Measurements from ENCODE around the gene CCT4.
"Not testable (repeated sequence)": the region's sequence is repeated elsewhere in the genome, so short reads cannot be mapped to it uniquely, and the experiment has no call there.

The CCT4 gene, protein sequence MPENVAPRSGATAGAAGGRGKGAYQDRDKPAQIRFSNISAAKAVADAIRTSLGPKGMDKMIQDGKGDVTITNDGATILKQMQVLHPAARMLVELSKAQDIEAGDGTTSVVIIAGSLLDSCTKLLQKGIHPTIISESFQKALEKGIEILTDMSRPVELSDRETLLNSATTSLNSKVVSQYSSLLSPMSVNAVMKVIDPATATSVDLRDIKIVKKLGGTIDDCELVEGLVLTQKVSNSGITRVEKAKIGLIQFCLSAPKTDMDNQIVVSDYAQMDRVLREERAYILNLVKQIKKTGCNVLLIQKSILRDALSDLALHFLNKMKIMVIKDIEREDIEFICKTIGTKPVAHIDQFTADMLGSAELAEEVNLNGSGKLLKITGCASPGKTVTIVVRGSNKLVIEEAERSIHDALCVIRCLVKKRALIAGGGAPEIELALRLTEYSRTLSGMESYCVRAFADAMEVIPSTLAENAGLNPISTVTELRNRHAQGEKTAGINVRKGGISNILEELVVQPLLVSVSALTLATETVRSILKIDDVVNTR

GRCh38 chr2:61888267-61889055, at the start of gene CCT4:
TSS of gene CCT4 (minus strand) at chr2:61888656. CDS start at chr2:61888507, 149 bp downstream.
- Histone ChIP-seq H3K4me3 (ENCODE audit: low read depth in 1 of 2, low read length in 2 of 2) (peak within 1 kb of the TSS; percentile 97 to 100), H3K27me3 (ENCODE audit: low read depth, low read length) (no peaks in the 10 kb centered on the region), H3K36me3 (ENCODE audit: control insufficient read depth in 1 of 2, insufficient read depth in 2 of 2, low read length in 2 of 2) (peaks cover 6 to 9% of the 10 kb centered on the region in 2 donors), H3K4me1 (ENCODE audit: control insufficient read depth in 1 of 2, insufficient read depth in 2 of 2, low read length in 2 of 2) (peaks cover 0 to 25% of the 10 kb centered on the region in 2 donors), H3K9me3 (ENCODE audit: control insufficient read depth in 1 of 2, low read length in 2 of 2) (no peaks in the 10 kb centered on the region), H3K27ac (ENCODE audit: low read length) (peak within 1 kb of the TSS; percentile 99)

DNA sequence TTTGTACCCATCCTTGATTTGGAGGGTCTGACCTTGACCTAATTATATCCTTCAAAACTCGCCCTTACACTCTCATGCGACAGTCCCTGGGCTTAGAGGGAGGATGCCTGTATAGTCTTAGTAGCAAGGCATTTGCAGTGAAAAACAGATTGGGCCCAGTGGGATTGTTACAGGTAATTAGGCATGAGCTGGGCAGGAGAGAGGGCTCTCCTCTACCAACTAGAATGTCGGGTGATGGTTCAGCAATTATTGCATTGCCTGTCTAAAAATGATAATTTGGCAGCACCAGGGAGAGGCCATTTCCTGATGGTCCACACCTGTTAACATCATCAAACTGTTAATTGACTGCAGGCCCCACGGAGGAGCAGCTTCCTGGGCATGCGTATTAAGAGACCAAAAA, 49.4 kb upstream of the CCT4 start:
- H3K27me3 ChIP-seq (ENCODE audit: low read depth, low read length) = no peaks in the 10 kb centered on the region
- peaks cover 0 to 4% of the 10 kb centered on the region in 2 donors for H3K36me3 ChIP-seq (ENCODE audit: control insufficient read depth in 1 of 2, insufficient read depth in 2 of 2, low read length in 2 of 2)
- H3K4me1 ChIP-seq (ENCODE audit: control insufficient read depth in 1 of 2, insufficient read depth in 2 of 2, low read length in 2 of 2) = no peaks in the 10 kb centered on the region
- H3K9me3 ChIP-seq (ENCODE audit: control insufficient read depth in 1 of 2, low read length in 2 of 2) = no peaks in the 10 kb centered on the region
- no peak overlapping the region for H3K4me3 ChIP-seq (ENCODE audit: low read depth in 1 of 2, low read length in 2 of 2)
- H3K27ac ChIP-seq (ENCODE audit: low read length) = no peak overlapping the region

- Histone ChIP-seq H3K27me3 (ENCODE audit: low read depth, low read length) (no peaks in the 10 kb centered on the region), H3K36me3 (ENCODE audit: control insufficient read depth in 1 of 2, insufficient read depth in 2 of 2, low read length in 2 of 2) (peaks cover 3 to 5% of the 10 kb centered on the region in 2 donors), H3K27ac (ENCODE audit: low read length) (no peak overlapping the region), H3K9me3 (ENCODE audit: control insufficient read depth in 1 of 2, low read length in 2 of 2) (peaks cover 0 to 2% of the 10 kb centered on the region in 2 donors), H3K4me3 (ENCODE audit: low read depth in 1 of 2, low read length in 2 of 2) (no peak overlapping the region), H3K4me1 (ENCODE audit: control insufficient read depth in 1 of 2, insufficient read depth in 2 of 2, low read length in 2 of 2) (no peaks in the 10 kb centered on the region)
Observed at GRCh38 chr2:61937098-61937497, 48.6 kb upstream of the CCT4 start.

DNA sequence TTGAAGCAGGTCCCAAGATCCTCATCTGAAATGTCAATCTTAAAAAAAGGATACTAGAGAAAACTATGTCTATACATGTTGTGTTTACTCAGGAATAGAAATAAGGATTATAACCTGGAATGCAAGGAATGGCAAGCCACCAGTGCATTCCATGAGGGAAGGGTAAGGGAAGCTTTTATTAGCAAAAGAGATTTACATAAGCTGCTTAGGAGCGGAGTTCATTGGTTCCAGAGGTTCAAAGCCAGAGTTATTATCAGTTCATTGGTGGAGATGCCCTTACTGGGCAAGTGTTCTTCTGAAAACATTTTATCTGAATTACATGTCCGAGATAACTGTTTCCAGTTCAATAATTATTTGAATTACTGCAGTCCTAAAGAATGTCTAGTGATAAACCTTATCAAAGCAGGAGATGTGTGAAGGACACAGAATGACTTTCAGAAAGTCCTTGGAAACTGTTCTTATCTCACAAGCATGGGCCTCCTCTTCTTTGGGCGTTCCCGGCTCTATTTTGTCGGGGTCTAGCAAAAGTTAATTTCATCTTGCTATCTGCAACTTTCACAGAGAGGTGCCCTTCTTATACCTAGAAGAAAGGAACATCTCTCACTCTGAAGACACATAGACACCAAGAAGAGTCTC, 40.5 kb upstream of the CCT4 start:
- no peak overlapping the region for H3K4me3 ChIP-seq (ENCODE audit: low read depth in 1 of 2, low read length in 2 of 2)
- H3K4me1 ChIP-seq (ENCODE audit: control insufficient read depth in 1 of 2, insufficient read depth in 2 of 2, low read length in 2 of 2) = no peaks in the 10 kb centered on the region
- H3K9me3 ChIP-seq (ENCODE audit: control insufficient read depth in 1 of 2, low read length in 2 of 2) = peaks cover 0 to 2% of the 10 kb centered on the region in 2 donors
- peaks cover 3 to 5% of the 10 kb centered on the region in 2 donors for H3K36me3 ChIP-seq (ENCODE audit: control insufficient read depth in 1 of 2, insufficient read depth in 2 of 2, low read length in 2 of 2)
- H3K27ac ChIP-seq (ENCODE audit: low read length) = no peak overlapping the region
- no peaks in the 10 kb centered on the region for H3K27me3 ChIP-seq (ENCODE audit: low read depth, low read length)

DNA sequence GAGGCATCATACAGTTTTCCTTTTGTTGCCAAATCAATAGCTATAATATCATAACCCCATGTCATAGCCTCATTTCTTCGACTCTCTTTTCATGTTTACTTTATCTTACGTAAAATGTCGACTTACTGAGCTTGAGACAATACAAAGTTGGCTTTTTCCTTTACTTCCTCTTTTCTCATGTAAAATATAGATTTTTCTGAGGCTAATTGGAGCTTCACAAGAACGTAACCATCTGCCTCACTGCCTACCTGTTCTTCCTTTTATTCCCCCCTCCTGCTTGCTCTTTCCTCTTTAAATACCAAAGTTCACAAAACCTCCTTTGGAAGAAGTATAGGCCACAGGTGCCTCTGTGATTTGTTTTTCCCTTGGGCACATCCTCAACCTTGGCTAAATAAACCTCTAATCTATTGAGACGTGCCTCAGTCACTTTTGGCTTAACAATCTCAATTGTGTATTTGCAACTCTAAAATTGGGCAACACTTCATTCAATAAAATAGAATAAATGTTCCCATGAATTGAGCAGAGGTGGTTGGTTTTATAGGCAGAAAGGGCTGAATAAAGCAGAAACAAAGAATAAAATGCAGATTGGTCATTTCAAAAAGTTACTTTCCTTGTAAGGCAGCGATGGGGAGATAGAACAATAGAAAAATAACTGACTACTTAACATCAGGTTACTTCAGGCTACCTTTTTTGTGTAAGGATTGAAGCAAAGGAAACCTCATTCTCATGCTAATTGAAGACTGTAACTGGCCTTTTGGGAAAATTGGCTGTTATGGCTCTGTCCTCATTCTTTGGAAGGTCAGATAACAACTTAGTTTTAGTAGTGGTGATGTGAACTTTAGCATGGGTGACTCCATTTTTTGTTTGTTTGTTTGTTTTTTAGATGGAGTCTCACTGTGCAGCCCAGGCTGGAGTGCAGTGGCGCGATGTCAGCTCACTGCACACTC, 38.3 kb upstream of the CCT4 start:
- Histone ChIP-seq H3K27me3 (ENCODE audit: low read depth, low read length) (no peaks in the 10 kb centered on the region), H3K36me3 (ENCODE audit: control insufficient read depth in 1 of 2, insufficient read depth in 2 of 2, low read length in 2 of 2) (no peaks in the 10 kb centered on the region), H3K4me3 (ENCODE audit: low read depth in 1 of 2, low read length in 2 of 2) (no peak overlapping the region), H3K4me1 (ENCODE audit: control insufficient read depth in 1 of 2, insufficient read depth in 2 of 2, low read length in 2 of 2) (no peaks in the 10 kb centered on the region), H3K9me3 (ENCODE audit: control insufficient read depth in 1 of 2, low read length in 2 of 2) (no peaks in the 10 kb centered on the region), H3K27ac (ENCODE audit: low read length) (no peak overlapping the region)

DNA sequence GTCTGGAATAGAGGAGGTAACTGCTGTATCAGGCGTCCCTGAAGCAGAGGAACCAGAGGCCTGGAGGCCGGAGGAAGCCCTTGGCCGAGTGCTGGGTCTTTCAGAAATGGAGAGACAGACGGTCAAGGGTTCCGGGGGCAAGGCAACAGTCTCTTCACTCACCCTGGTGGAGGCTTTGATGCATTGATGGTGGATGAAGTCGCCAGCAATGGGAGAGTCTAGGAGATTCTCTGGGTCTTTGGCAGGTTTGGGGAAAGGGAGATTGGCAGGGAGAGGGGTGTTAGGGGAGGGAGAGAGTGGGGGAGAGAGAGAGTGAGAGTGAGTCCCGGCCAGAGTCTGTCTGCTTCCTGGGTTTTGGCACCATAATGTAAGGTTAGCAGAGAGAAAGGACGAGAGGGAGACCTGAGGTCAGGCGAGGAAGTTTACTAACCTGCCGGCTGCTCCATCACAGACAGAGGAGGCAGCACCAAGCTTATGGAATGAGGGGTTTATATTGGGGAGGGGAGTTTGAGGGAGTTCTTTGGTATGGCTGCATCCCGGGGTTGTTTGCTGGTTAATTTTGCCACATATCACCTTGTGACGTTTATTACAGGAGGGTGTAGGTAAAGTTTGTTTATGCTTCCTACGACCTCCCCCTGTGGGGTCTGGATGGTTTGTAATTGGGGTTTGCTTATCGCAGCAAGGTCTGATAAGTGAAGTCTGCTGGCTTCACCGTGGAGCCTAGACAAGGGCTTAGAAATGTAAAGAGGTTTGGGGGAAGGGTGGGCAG, 36.6 kb upstream of the CCT4 start:
- Histone ChIP-seq H3K27ac (ENCODE audit: low read length) (no peak overlapping the region), H3K4me3 (ENCODE audit: low read depth in 1 of 2, low read length in 2 of 2) (no peak overlapping the region), H3K4me1 (ENCODE audit: control insufficient read depth in 1 of 2, insufficient read depth in 2 of 2, low read length in 2 of 2) (peaks cover 0 to 4% of the 10 kb centered on the region in 2 donors), H3K36me3 (ENCODE audit: control insufficient read depth in 1 of 2, insufficient read depth in 2 of 2, low read length in 2 of 2) (no peaks in the 10 kb centered on the region), H3K9me3 (ENCODE audit: control insufficient read depth in 1 of 2, low read length in 2 of 2) (no peaks in the 10 kb centered on the region), H3K27me3 (ENCODE audit: low read depth, low read length) (no peaks in the 10 kb centered on the region)

GRCh38 chr2:61922714-61923113, 34.3 kb upstream of the CCT4 start:
- H3K27ac ChIP-seq (ENCODE audit: low read length) = no peak overlapping the region
- no peaks in the 10 kb centered on the region for H3K9me3 ChIP-seq (ENCODE audit: control insufficient read depth in 1 of 2, low read length in 2 of 2)
- H3K4me1 ChIP-seq (ENCODE audit: control insufficient read depth in 1 of 2, insufficient read depth in 2 of 2, low read length in 2 of 2) = peaks cover 0 to 8% of the 10 kb centered on the region in 2 donors
- H3K27me3 ChIP-seq (ENCODE audit: low read depth, low read length) = no peaks in the 10 kb centered on the region
- H3K4me3 ChIP-seq (ENCODE audit: low read depth in 1 of 2, low read length in 2 of 2) = no peak overlapping the region
- H3K36me3 ChIP-seq (ENCODE audit: control insufficient read depth in 1 of 2, insufficient read depth in 2 of 2, low read length in 2 of 2) = no peaks in the 10 kb centered on the region

DNA sequence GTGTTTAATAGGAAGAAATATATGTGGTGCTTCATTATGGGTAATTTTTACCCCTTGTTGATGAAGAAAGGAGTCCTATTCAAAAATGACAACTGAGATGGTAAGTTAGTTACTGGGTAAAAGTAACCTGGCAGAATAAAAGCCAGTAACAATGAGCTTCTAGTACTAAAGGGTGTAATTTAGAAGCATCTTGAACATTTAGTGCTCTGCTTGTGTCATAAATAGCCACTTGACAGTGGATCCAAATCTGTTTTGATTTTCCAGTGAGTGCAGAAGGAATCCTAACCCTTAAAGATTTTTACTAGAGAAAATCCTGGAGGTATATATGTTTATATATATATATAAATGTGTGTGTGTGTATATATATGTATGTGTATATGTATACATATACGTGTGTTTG, 32.1 kb upstream of the CCT4 start:
- Histone ChIP-seq H3K9me3 (ENCODE audit: control insufficient read depth in 1 of 2, low read length in 2 of 2) (no peaks in the 10 kb centered on the region), H3K27me3 (ENCODE audit: low read depth, low read length) (no peaks in the 10 kb centered on the region), H3K4me3 (ENCODE audit: low read depth in 1 of 2, low read length in 2 of 2) (no peak overlapping the region), H3K27ac (ENCODE audit: low read length) (no peak overlapping the region), H3K4me1 (ENCODE audit: control insufficient read depth in 1 of 2, insufficient read depth in 2 of 2, low read length in 2 of 2) (peaks cover 0 to 8% of the 10 kb centered on the region in 2 donors), H3K36me3 (ENCODE audit: control insufficient read depth in 1 of 2, insufficient read depth in 2 of 2, low read length in 2 of 2) (no peaks in the 10 kb centered on the region)

DNA sequence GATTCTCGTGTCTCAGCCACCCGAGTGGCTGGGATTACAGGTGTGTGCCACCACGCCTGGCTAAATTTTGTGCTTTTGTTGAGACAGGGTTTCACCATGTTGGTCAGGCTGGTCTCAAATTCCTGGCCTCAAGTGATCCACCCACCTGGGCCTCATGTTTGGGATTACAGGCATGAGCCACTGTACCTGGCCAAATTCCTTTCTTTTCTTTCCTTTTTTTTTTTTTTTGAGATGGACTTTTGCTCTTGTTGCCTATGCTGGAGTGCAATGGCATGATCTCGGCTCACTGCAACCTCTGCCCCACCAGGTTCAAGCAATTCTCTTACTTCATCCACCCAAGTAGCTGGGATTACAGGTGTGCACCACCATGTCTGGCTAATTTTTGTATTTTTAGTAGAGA, 26.3 kb upstream of the CCT4 start:
- H3K27me3 ChIP-seq (ENCODE audit: low read depth, low read length) = not testable (repeated sequence)

GRCh38 chr2:61911510-61911909, 23.1 kb upstream of the CCT4 start:
- no peak overlapping the region for H3K27ac ChIP-seq (ENCODE audit: low read length)
- H3K36me3 ChIP-seq (ENCODE audit: control insufficient read depth in 1 of 2, insufficient read depth in 2 of 2, low read length in 2 of 2) = no peaks in the 10 kb centered on the region
- no peak overlapping the region for H3K4me3 ChIP-seq (ENCODE audit: low read depth in 1 of 2, low read length in 2 of 2)
- H3K9me3 ChIP-seq (ENCODE audit: control insufficient read depth in 1 of 2, low read length in 2 of 2) = no peaks in the 10 kb centered on the region
- no peaks in the 10 kb centered on the region for H3K27me3 ChIP-seq (ENCODE audit: low read depth, low read length)
- H3K4me1 ChIP-seq (ENCODE audit: control insufficient read depth in 1 of 2, insufficient read depth in 2 of 2, low read length in 2 of 2) = peaks cover 0 to 14% of the 10 kb centered on the region in 2 donors

More for the DNA sequence above, 26.3 kb upstream of the CCT4 start:
- H3K36me3 ChIP-seq (ENCODE audit: control insufficient read depth in 1 of 2, insufficient read depth in 2 of 2, low read length in 2 of 2); H3K9me3 ChIP-seq (ENCODE audit: control insufficient read depth in 1 of 2, low read length in 2 of 2); H3K4me3 ChIP-seq (ENCODE audit: low read depth in 1 of 2, low read length in 2 of 2); H3K4me1 ChIP-seq (ENCODE audit: control insufficient read depth in 1 of 2, insufficient read depth in 2 of 2, low read length in 2 of 2); H3K27ac ChIP-seq (ENCODE audit: low read length): not testable (repeated sequence)
